ENCODE measurements around the gene TNFRSF12A. TPM values are rescaled to one million over a fixed set of nuclear protein-coding genes. Genes with fewer than 3 reads are reported as not detected.
A peak's percentile ranks its signal among the peaks of the same experiment; 100 is the strongest.

TNFRSF12A gene
- total and polyA plus RNA-seq, 2 of the 8 experiments (the other 6 are each of a cell fraction or from before 2014, with no cell fraction given): 81.0 to 82.5 TPM

GRCh38 chr16:3026003-3026378 is 5.8 kb downstream of the TNFRSF12A start:
- Histone ChIP-seq H3K14ac (ENCODE audit: insufficient read length) (no peak overlapping the region), H2BK5ac (ENCODE audit: low read depth, low read length) (no peak overlapping the region), H3K18ac (ENCODE audit: extremely low read depth, low read length) (no peak overlapping the region), H3K4ac (replicated peaks; ENCODE audit: insufficient read length, low read depth, low read length) (no peak overlapping the region), H2BK20ac (ENCODE audit: low read length) (no peak overlapping the region), H2BK120ac (replicated peaks; ENCODE audit: low read depth, low read length) (no peak overlapping the region), H4K91ac (replicated peaks; ENCODE audit: insufficient read length, low read length) (no peak overlapping the region), H3K9ac (replicated peaks in 1 of 4; ENCODE audit: extremely low read depth in 1 of 4, low read depth in 3 of 4, low read length in 3 of 4) (no peak overlapping the region), H3K27ac (ENCODE audit: low read depth, low read length) (no peak overlapping the region), H4K8ac (ENCODE audit: extremely low read depth, insufficient read depth, low read length) (no peak overlapping the region), H3K23ac (ENCODE audit: insufficient read length) (no peak overlapping the region), H3K9me3 (ENCODE audit: insufficient read depth in 2 of 2, low read depth in 1 of 2, low read length in 1 of 2) (no peaks in the 10 kb centered on the region), H3K56ac (replicated peaks; ENCODE audit: insufficient read length, low read depth, low read length) (no peak overlapping the region), H3K27me3 (replicated peaks in 1 of 4; ENCODE audit: control insufficient read depth in 3 of 4, extremely low read depth in 1 of 4, insufficient read depth in 3 of 4, low read length in 3 of 4) (no peaks in the 10 kb centered on the region), H3K36me3 (ENCODE audit: control insufficient read depth in 2 of 4, insufficient read depth in 4 of 4, low read length in 3 of 4) (peaks cover 0 to 21% (median 11%) of the 10 kb centered on the region in 4 experiments; a peak in 7 of 8 replicates), H2BK15ac (ENCODE audit: low read length) (no peak overlapping the region), H2BK12ac (ENCODE audit: low read depth, low read length) (no peak overlapping the region), H3K4me3 (ENCODE audit: extremely low read depth in 1 of 4, insufficient read depth in 2 of 4, low read depth in 3 of 4, low read length in 4 of 4) (no peak overlapping the region), H3K79me2 (ENCODE audit: control insufficient read depth in 1 of 2, insufficient read depth in 2 of 2, low read length in 2 of 2) (no peaks in the 10 kb centered on the region), H3K79me1 (ENCODE audit: low read depth, low read length) (no peaks in the 10 kb centered on the region), H3K23me2 (ENCODE audit: low read depth, low read length) (peaks cover 17% of the 10 kb centered on the region; the same call in 1 of the 2 replicates), H3K4me1 (replicated peaks in 1 of 4; ENCODE audit: control insufficient read depth in 3 of 4, insufficient read depth in 4 of 4, low read length in 3 of 4) (peaks cover 0 to 23% (median 20%) of the 10 kb centered on the region in 4 experiments; a peak in 6 of 7 replicates), H2AFZ (ENCODE audit: low read length) (no peak overlapping the region), H4K20me1 (replicated peaks in 1 of 2; ENCODE audit: control insufficient read depth in 1 of 2, insufficient read depth in 2 of 2, low read length in 2 of 2) (peaks cover 9 to 31% of the 10 kb centered on the region in 2 experiments), H3K4me2 (ENCODE audit: insufficient read depth in 1 of 2, low read depth in 2 of 2, low read length in 2 of 2) (no peak overlapping the region), H2AK5ac (ENCODE audit: low read depth, low read length) (no peak overlapping the region), H4K5ac (ENCODE audit: insufficient read length, low read depth, low read length) (no peak overlapping the region)
- no peak for DNase-seq (ENCODE audit: low read depth in 1 of 2, low spot score in 2 of 2)
- TF ChIP-seq POLR2A (IDR thresholded peaks at IDR 0.05; ENCODE audit: control extremely low read depth in 1 of 2, low read depth in 2 of 2, low read length in 2 of 2) (peak in 1 of 2 experiments; percentile 54; a peak in 1 of 3 replicates), CHD2 (IDR thresholded peaks at IDR 0.05; ENCODE audit: low read length) (no peak)
- 89% methylated on average over 8 of the region's 8 CpGs; no CpG with 5 or more reads in 1 of the 2 experiments for WGBS, 2 experiments (ENCODE audit: extremely low coverage in 1 of 2, insufficient coverage in 1 of 2, insufficient read length in 1 of 2, insufficient replicate concordance in 2 of 2, low coverage in 1 of 2, low lambda C conversion rate in 2 of 2, missing lambda C conversion rate in 1 of 2)
- CTCF ChIA-PET (ENCODE audit: partially characterized antibody): interaction anchor here (1.1 to 23.8 kb wide), 2 partner anchors 21 to 32 kb away, joined by 3 to 639 read pairs; partner anchors contain the start of gene CLDN9
- no peak for FAIRE-seq
- POLR2A ChIA-PET (ENCODE audit: partially characterized antibody): interaction anchor here (0.5 to 35.7 kb wide), 11 partner anchors 3 to 103 kb away, joined by 3 to 1808 read pairs (median 63); partner anchors contain the start of genes BICDL2, CLDN6, CLDN9 and HCFC1R1
